ENCODE data around the gene RHOT2. TPM values are rescaled to one million over a fixed set of nuclear protein-coding genes. Genes with fewer than 3 reads are reported as not detected.

RHOT2 gene
- 23.5 and 33.8 TPM in 2 replicates for total RNA-seq

DNA sequence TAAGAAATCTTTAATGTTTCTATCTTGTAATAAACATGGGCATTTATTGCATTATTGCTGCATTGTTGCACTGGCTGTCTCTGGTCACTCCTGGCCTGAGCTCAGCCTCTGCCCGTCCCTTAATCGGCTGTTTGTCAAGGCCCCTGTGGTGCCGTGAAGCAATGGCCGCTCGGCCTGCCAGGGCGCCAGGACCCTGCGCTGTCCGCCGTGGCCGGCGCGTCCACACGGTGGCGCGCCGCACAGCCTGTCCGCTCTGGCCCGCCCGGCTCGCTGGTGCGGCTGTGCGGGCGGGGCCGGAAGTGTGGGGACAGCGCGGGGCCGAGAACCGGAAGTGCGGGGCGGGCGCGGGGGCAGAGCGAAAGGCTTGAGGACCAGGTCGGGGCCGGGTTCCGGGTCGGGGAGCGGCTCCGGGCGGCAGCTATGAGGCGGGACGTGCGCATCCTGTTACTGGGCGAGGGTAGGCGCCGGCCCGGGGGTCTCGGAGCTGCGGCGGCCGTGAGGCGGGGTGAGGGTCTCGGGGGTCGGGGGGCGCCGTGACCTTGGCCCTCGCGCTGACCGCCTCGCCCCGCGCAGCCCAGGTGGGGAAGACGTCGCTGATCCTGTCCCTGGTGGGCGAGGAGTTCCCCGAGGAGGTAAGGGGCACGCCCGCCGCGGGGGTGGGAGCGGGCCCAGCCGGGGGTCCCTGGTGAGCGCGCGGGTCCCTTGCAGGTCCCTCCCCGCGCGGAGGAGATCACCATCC, at the start of gene RHOT2:
TSS of gene RHOT2 (plus strand) at position 353 of the 739 bp plus-strand sequence. CDS start at position 421, 68 bp downstream.
- DNase-seq (ENCODE audit: low read depth in 2 of 2): peak; percentile 73 to 93

- no peak for DNase-seq (ENCODE audit: low read depth in 2 of 2)
Measured at GRCh38 chr16:619476-620100, 48.3 kb upstream of the RHOT2 start.

- no peak for DNase-seq (ENCODE audit: low read depth in 2 of 2)
Measured at GRCh38 chr16:620700-621525, 47.0 kb upstream of the RHOT2 start.

GRCh38 chr16:621526-622105, 46.3 kb upstream of the RHOT2 start:
- DNase-seq (ENCODE audit: low read depth in 2 of 2): no peak

DNA sequence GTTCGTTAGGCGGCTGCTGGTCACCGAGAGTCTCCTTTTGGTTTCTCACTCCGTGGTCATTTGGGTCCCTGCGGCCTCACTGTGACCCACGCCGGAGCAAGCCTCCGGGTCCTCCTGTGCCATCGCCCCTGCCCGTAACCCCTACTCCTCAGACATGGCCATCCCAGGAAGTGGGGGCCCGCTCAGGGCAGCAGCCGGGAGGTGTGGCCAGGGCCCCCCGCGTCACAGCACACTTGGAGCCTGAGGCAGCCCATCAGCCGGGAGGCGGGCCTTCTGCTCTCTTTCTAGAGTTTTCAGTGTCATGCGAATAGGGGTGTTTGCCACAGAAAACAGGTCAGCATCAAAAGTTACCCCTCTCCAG, 45.0 kb upstream of the RHOT2 start:
- DNase-seq (ENCODE audit: low read depth in 2 of 2): no peak

DNA sequence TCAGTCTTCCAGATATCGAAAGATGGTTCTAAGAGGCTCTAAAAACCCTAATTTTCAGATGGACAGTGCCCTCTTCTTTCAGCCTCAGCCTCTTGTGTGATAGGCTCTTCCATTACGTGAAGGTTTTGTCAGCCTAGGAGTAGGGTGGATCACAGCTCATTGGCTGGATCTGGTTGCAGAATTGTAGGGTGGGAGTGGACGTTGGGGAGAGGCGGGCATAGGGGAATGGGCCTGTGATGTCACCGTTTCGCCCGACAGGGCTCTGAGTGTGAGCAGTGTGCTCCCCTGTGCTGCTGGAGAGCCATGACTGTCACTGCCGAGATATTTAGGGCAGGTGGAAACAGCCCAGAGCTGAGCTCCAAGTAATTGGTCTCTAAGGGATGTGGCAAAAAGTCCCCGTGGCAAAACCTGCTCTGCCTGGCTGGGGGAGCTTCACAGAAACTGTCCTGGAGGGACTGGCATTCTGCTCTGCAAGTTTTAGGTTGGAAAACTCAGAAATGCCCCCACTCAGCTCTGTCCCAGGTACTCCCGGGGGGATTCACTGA, 43.3 kb upstream of the RHOT2 start:
- no peak for DNase-seq (ENCODE audit: low read depth in 2 of 2)

DNA sequence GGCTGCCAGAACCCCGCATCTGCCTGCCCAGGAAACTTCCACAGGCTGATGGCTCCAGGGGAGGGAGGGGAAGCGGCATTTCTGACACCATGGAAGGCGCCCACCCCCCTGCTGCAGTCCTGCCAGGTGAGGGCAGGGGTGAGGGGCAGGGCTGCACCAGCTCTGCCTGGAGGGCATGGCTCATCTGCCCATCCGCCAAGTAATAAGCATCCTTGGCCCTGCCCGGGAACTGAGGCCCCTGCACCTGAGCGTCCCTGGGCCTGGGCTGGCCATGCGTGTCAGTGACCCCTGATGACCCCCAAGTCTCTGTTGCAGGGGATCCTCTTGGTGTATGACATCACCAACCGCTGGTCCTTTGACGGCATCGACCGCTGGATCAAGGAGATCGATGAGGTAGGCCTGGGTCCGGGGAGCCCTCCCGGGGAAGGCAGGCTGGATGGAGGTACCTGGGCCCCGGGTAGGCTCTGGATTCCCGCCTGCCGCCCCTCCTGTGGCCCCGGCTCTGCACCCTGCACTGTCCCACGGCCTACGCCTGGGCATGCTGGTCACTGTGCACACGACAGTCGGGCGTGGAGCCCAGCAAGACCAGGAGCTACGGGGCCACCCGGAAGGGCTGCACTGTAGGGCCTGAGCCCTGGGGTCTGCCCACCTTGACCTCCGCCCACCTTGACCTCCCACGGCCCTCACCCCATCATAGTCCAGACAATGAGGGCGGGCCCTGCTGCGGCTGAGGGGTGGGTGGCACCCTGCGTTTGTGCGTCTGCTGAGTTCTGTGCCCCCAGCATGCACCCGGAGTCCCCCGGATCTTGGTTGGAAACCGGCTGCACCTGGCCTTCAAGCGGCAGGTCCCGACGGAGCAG, 42.6 kb upstream of the RHOT2 start:
- no peak for DNase-seq (ENCODE audit: low read depth in 2 of 2)

DNA sequence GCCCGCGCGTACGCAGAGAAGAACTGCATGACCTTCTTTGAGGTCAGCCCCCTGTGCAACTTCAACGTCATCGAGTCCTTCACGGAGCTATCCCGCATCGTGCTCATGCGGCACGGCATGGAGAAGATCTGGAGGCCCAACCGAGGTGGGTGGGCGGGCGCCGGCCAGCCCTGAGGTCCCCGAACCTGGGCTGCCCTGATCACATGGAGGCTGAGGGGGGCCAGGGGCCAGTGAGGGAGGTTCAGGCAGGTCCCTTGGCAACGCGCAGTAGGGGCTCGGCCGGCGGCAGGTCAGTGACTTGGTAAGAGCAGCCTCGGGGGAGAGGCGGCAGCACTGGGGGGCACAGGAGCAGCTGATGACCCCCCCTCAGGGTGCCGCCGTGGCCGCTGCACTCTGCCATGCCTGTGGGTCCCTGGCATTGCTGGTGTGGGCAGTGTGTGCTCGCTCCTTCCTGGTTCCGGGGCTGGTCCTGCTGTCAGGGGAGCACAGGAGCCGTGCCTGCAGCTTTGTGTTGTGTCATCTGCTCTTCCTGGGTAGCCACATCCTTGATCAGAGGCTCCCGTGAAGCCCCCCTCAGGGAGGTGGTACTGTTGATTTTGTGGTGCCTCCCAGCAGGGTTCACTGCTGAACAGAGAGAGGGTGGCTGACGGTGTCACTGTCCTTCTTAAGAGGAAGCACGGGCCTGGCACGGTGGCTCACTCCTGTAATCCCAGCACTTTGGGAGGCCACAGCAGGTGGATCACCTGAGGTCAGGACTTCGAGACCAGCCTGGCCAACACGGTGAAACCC, 41.8 kb upstream of the RHOT2 start:
- DNase-seq (ENCODE audit: low read depth in 2 of 2): no peak

DNA sequence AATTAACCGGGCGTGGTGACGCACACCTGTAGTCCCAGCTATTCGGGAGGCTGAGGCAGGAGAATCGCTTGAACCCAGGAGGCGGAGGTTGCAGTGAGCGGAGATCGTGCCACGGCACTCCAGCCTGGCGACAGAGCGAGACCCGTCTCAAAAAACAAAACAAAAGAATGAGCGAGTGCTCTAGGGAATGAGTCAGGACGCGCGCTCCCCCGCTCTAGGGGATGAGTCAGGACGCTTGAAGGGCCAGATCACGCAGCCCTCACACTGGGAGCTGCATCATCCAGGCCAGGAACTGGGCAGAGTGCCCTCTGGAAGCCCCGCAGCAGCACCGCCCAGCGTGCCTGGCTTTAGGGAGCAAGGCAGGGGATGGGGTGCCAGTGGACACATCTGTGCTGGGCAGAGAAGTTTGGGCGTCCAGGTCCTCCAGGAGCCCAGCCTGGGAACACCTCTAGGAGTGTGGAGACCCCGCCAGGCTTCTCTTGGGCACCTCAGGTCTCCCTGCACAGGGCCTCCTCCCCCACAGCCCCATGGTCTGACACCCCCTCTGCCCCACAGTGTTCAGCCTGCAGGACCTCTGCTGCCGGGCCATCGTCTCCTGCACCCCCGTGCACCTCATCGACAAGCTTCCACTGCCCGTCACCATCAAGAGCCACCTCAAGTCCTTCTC, 41.0 kb upstream of the RHOT2 start:
- DNase-seq (ENCODE audit: low read depth in 2 of 2): peak in 1 of 2 donors; percentile 89

- DNase-seq (ENCODE audit: low read depth in 2 of 2): no peak
Measured at GRCh38 chr16:627454-628239, 40.3 kb upstream of the RHOT2 start.

DNA sequence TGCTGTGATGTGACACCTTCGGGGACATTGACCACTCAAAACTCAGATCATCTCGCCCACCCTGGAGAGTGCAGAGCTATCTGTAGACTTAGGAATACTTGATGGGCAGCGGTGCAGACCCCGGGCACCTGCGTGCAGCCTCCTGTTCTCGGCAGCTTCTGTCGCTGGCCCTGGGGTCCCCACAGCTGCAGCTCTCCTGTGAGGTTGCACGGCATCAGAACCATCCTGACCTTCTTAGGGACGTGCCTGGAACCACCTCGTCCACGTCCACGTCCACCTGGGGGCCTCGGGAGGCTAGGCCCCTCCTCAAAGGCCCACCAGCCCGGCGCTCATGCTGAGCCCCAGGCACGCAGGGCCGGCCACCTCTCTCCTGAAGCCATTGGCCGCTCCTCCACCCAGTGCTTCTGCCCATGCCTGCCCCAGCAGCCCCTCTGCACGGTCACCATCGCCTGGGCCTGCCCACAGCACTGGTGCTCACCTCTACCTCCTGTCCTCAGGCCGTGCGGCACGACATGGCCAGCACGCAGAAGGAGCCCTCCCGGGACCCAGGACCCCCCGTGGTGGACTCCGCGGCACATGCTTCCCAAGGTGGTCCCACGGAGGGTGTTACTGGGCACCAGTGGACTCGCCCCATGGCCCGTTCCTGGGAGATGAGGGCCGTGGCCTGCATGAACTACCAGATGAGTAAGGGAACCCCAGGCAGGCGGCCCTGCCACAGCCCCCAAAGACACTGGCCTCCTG, 39.4 kb upstream of the RHOT2 start:
- DNase-seq (ENCODE audit: low read depth in 2 of 2): no peak

DNA sequence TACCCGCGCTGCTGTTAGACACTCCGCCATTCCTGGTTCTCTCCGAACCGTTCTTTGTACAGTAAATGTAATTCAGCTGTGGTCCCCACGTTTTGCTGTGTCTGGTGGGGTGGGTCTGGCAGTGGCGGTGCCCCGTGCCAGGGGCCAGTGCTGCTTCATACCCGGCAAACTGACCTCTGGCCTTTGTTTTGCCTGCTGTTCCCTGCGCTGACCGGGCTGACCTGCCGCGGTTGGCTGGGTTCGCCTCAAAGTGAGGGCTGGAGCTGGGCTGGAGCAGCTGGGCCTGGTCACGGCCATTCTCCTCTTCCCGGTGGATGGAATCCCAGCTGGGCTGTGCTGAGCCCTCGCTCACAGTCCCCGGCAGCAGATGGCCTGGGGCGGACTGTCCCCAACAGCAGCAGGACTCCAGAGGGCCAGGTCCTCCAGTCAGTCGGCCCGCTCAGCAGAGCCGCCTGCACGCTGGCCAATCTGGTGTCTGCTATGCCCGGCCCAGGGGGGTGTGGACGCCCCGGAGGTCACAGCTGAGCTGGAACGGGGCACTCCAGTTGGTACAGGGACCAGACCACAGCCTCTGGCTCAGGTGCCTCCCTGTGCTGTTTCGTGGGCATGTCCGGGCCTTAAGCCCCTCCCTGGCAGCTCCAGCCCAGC, 38.6 kb upstream of the RHOT2 start:
- DNase-seq (ENCODE audit: low read depth in 2 of 2): no peak

- no peak for DNase-seq (ENCODE audit: low read depth in 2 of 2)
Measured at GRCh38 chr16:629833-630248, 38.1 kb upstream of the RHOT2 start.

GRCh38 chr16:630249-630814, 37.6 kb upstream of the RHOT2 start:
- no peak for DNase-seq (ENCODE audit: low read depth in 2 of 2)

DNA sequence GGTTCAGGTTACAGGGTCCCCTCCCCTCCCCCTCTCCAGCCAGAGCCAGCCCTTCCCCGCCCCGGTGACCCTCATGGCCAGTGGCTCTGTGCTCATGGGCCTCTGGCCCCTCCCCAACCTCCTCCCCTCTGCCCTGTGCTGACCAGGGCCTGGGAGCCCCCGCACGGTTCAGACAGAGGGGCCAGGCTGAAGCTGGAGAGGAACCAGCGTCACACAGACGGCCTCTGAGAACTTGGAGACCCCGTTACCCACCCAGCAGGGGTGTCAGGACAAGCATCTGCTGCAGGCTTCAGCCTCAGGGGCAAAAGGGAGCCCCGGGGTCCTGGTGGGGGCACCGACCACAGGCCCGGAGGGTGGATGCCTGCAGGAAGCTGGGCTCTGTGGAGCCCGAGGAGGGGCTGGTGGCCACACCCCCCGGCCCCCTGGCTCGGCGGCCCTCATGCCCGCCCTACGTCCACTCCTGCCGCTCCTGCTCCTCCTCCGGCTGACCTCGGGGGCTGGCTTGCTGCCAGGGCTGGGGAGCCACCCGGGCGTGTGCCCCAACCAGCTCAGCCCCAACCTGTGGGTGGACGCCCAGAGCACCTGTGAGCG, 37.0 kb upstream of the RHOT2 start, which contains the start of gene WFIKKN1:
TSS of gene WFIKKN1 (plus strand) at position 171 of the 591 bp plus-strand sequence. CDS start at position 440, 269 bp downstream.
- DNase-seq (ENCODE audit: low read depth in 2 of 2): no peak

GRCh38 chr16:631808-632358, 36.0 kb upstream of the RHOT2 start:
- no peak for DNase-seq (ENCODE audit: low read depth in 2 of 2)
